GM21381 (cell line): ENCODE measurements around the gene SDK1.

Experiments used
- ATAC-seq: cut with Tn5 transposase; IDR thresholded peaks from one replicate; pipeline ENCODE4 v1.9.1; 2021; ENCODE audit warnings: mild to moderate bottlenecking, moderate library complexity; ENCODE audit not compliant: unreplicated experiment

SDK1 gene

GRCh38 chr7:4159761-4160554, 858.9 kb downstream of the SDK1 start:
- no peak for ATAC-seq

- no peak for ATAC-seq
Observed at GRCh38 chr7:4162884-4163564, 862.0 kb downstream of the SDK1 start.

- no peak for ATAC-seq
Observed at GRCh38 chr7:4163565-4164203, 862.6 kb downstream of the SDK1 start.

GRCh38 chr7:4164556-4164955, 863.5 kb downstream of the SDK1 start:
- ATAC-seq = no peak

- no peak for ATAC-seq
Observed at GRCh38 chr7:4166340-4166739, 865.3 kb downstream of the SDK1 start.

- no peak for ATAC-seq
Observed at GRCh38 chr7:4166807-4167206, 865.8 kb downstream of the SDK1 start.

- ATAC-seq = no peak
Observed at GRCh38 chr7:4167385-4167910, 866.4 kb downstream of the SDK1 start.

GRCh38 chr7:4168041-4168440, 867.0 kb downstream of the SDK1 start:
- ATAC-seq = no peak

- ATAC-seq = no peak
Observed at GRCh38 chr7:4168541-4168940, 867.5 kb downstream of the SDK1 start.

GRCh38 chr7:4169455-4169854, 868.4 kb downstream of the SDK1 start:
- no peak for ATAC-seq

GRCh38 chr7:4170997-4171786, 870.1 kb downstream of the SDK1 start:
- no peak for ATAC-seq

GRCh38 chr7:4172883-4173282, 871.8 kb downstream of the SDK1 start:
- ATAC-seq = no peak

GRCh38 chr7:4173615-4174014, 872.6 kb downstream of the SDK1 start:
- ATAC-seq = no peak

GRCh38 chr7:4174016-4174415, 873.0 kb downstream of the SDK1 start:
- no peak for ATAC-seq

- no peak for ATAC-seq
Observed at GRCh38 chr7:4174451-4174850, 873.4 kb downstream of the SDK1 start.

- no peak for ATAC-seq
Observed at GRCh38 chr7:4174884-4175283, 873.8 kb downstream of the SDK1 start.

GRCh38 chr7:4175346-4175973, 874.4 kb downstream of the SDK1 start:
- ATAC-seq = no peak

GRCh38 chr7:4177001-4177400, 875.9 kb downstream of the SDK1 start:
- ATAC-seq = no peak

- no peak for ATAC-seq
Observed at GRCh38 chr7:4178416-4178815, 877.4 kb downstream of the SDK1 start.

GRCh38 chr7:4178916-4179687, 878.0 kb downstream of the SDK1 start:
- ATAC-seq = no peak
